C4-2B (cell line): ENCODE results near the gene C6orf15.

ENCODE experiments used
- H3K27ac ChIP-seq: fragments of 450-650 bp; 2 replicates; pipeline ENCODE4 v1.5.1; 2017
- CTCF ChIP-seq: fragments of 450-650 bp; conservative IDR thresholded peaks from 2 replicates; pipeline ENCODE4 v1.5.1; 2017; ENCODE audit warnings: mild to moderate bottlenecking
- ZFX ChIP-seq: fragments of 450-650 bp; IDR thresholded peaks from 2 replicates; pipeline ENCODE4 v1.6.1; 2017

Gene C6orf15

DNA sequence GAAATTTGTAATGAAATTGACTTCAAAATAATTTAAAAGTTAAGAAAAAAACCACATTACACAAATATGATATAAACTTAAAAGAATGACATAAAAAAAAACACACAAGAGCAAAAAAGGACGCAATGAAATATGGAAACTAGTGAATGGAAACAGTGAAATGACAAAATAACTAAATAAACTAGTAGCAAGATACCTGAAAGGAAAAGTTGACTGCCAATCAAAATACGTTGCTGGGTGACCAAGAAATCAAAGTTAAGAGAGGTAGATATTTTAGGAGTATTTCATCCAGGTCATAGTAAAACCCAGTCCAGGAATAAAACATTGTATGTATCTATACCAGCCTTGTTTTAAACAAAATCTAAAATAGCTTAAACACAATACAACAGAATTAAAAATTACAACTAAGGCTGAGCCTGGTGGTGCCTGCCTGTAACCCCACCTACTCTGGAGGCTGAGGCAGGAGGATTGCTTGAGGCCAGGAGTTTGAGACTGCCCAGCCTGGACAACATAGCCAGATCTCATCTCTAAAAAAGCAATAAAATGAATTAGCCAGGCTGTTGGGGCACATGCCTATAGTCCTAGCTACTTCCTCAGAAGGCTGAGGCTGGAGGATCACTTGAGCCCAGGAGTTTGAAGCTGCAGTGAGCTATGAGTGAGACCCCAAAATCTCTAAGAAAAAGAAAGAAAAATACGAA is 22.0 kb downstream of the C6orf15 start:
- TF ChIP-seq CTCF = no peak
- TF ChIP-seq ZFX = no peak

DNA sequence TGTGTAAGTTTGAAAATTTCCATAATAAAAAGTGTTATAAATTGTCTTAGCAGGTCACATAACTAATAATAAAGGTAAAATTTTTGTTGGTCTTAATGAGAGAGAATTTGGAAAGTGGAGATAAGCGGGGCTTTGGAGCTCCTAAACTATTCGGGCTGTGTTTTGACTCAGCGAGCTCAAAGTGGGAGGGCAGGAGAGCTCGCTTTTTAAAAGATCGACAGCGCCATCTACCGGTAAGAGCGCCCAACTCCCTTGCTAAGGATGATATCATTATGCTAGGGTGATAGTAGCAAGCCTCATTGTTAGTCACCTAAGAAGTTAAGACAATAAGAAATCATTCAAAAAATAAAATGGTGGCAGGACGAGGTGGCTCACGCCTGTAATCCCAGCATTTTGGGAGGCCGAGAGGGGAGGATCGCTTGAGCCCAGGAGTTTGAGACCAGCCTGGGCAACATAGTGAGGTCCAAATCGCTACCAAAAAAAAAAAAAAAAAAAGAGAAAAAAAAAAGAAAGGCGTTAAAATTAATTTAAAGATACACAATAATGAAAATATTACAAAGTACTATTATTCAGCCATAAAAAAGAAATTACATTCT is 24.8 kb downstream of the C6orf15 start:
- no peak overlapping the region for H3K27ac ChIP-seq
- TF ChIP-seq ZFX = no peak
- peak; percentile 88 for TF ChIP-seq CTCF

More for the DNA sequence above, 22.0 kb downstream of the C6orf15 start:
- no peak overlapping the region for H3K27ac ChIP-seq

DNA sequence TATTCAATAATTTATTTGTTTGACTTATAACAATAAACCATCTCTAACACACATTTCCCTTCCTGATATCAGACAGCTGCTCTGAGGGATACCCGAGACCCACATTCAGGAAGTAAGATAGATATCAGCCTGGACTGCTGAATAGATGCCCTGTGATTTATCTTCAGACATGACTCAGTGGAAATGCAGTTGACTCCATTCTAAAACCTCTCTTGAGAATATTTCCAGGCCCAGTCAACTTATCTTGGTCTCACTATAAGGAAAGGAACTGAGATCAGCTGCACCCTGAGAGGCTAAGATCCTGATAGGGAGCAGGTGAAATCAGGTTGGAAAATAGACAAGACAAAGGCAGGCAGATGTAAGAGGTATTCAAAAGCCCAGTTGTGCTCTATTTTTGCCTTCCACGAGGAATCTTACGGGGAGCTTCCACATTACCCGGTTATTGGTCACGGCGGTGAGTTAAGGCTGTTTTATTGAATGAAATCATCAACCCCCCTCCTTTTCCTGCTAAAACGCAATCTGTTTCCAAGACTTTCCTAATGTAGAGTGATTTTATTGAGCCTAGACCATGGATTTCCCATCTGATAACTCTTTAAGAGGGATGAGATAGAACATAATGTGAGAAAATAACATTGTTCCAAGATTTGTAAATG is 25.5 kb downstream of the C6orf15 start:
- no peak for TF ChIP-seq ZFX
- TF ChIP-seq CTCF = no peak
- no peak overlapping the region for H3K27ac ChIP-seq

DNA sequence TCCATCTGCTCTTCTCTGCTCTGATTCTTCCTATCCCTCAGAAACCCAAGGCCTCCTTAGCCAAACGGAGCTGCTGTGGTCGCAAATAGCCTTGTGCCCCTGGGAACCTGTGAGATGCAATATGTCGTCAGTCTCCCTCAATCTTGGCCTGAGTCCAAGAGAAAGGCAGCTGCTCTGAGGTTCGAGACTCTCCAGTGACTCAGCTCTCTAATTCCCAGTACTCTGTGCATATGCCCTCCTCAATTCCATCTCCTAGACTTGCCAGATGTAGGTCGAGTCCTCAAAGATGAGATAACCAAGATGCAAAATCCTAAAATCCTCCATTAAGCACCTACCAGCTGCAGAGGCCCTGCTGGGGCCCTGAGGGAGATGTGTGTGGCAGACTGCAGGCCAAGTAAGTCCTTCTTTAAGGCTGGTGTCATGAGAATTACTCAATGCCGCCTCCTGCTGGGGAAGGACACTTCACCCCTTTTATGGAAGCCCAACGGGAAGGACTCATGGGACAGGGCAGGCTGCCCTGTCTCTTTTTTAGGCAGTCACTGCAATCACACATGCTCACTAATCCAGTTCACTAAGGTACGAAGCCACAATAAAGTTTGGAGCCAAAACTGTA is 28.5 kb downstream of the C6orf15 start:
- H3K27ac ChIP-seq = no peak overlapping the region
- TF ChIP-seq CTCF (peak; percentile 72), ZFX (no peak)

- TF ChIP-seq CTCF (no peak), ZFX (no peak)
These were observed 30.5 kb downstream of the C6orf15 start for GRCh38 chr6:31081872-31082271.

GRCh38 chr6:31079656-31080261 is 32.6 kb downstream of the C6orf15 start:
- no peak overlapping the region for H3K27ac ChIP-seq
- TF ChIP-seq ZFX = no peak
- peak; percentile 97 for TF ChIP-seq CTCF

More at GRCh38 chr6:31081872-31082271, 30.5 kb downstream of the C6orf15 start:
- H3K27ac ChIP-seq = no peak overlapping the region
